Measurements from ENCODE around the gene KRT36.

The KRT36 gene

DNA sequence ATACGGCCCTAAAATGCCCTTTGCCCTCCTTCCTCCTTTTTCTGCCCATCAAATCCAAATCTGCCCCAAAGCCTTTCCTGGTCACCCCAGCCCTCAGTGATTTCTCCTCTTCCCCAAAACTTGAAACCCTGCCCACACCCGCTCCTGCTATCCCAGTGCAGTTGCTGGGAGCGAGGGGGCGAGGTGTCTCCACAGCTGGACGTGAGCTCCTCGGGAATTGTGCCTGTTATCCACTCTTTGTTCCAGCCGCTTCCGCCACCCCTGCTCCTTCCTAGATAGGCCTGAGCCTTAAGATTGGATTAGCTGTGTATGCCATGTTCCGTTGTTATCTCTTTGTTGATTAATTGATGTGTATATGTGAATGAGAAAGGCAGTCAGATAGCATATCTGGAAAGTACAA, 6.2 kb downstream of the KRT36 start:
- TF ChIP-seq, protein P1, sequence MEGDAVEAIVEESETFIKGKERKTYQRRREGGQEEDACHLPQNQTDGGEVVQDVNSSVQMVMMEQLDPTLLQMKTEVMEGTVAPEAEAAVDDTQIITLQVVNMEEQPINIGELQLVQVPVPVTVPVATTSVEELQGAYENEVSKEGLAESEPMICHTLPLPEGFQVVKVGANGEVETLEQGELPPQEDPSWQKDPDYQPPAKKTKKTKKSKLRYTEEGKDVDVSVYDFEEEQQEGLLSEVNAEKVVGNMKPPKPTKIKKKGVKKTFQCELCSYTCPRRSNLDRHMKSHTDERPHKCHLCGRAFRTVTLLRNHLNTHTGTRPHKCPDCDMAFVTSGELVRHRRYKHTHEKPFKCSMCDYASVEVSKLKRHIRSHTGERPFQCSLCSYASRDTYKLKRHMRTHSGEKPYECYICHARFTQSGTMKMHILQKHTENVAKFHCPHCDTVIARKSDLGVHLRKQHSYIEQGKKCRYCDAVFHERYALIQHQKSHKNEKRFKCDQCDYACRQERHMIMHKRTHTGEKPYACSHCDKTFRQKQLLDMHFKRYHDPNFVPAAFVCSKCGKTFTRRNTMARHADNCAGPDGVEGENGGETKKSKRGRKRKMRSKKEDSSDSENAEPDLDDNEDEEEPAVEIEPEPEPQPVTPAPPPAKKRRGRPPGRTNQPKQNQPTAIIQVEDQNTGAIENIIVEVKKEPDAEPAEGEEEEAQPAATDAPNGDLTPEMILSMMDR (conservative IDR thresholded peaks at IDR 0.05; ENCODE audit: low read depth, low read length), result no peak
- H3K4me3 ChIP-seq (ENCODE audit: low read length), result no peak overlapping the region
- DNase-seq (ENCODE audit: low read depth), result no peak

GRCh38 chr17:41481036-41481435, 8.7 kb downstream of the KRT36 start, which contains the start of gene KRT35:
TSS of gene KRT35 (minus strand) at chr17:41481151. CDS start at chr17:41481097, 54 bp downstream.
- TF ChIP-seq, protein P1 (conservative IDR thresholded peaks at IDR 0.05; ENCODE audit: low read depth, low read length), result no peak

GRCh38 chr17:41480581-41480980, 9.1 kb downstream of the KRT36 start:
- H3K4me3 ChIP-seq (ENCODE audit: low read length), result no peak overlapping the region
- TF ChIP-seq, protein P1 (conservative IDR thresholded peaks at IDR 0.05; ENCODE audit: low read depth, low read length), result no peak
- DNase-seq (ENCODE audit: low read depth), result no peak

More at GRCh38 chr17:41481036-41481435, 8.7 kb downstream of the KRT36 start, which contains the start of gene KRT35:
- DNase-seq (ENCODE audit: low read depth), result no peak
- H3K4me3 ChIP-seq (ENCODE audit: low read length), result no peak within 1 kb of the TSS

DNA sequence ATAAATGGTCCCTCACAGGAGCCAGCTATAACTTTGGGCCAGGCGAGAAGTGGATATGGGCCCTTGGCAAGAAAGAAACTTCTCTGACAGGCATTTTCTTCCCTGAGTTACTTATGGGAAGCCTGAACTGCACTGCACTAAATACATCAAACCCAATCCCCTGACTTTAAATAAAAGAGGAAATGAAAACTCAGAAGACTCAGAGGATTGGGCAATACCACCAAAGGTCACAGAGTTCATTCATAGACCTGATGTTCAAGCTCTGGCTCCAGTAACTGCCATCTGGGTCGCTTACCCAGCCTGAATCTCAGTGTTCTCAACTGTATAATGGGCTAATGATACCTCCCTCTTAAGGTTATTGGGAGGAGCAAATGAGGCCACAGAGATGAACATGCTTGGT, 9.6 kb downstream of the KRT36 start:
- no peak for DNase-seq (ENCODE audit: low read depth)
- TF ChIP-seq, protein P1 (conservative IDR thresholded peaks at IDR 0.05; ENCODE audit: low read depth, low read length), result no peak
- no peak overlapping the region for H3K4me3 ChIP-seq (ENCODE audit: low read length)

DNA sequence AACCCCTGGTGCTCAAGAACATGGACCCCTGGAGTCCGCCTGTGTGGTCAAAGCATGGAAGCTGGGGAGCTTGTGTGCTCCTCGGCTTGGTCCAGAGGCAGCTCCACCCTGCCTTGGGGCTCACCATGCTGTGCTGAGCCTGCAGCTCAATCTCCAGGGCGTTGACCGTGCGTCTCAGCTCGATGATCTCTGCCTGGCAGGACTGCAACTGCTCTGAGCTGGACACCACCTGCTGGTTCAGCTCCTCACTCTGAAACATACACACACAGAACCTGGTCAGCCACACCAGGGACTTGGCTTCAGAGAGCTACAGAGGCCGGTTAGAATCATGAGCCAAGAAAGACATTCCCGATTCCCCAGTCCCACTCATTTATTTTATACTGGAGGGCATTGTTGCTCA, 11.5 kb downstream of the KRT36 start:
- no peak for DNase-seq (ENCODE audit: low read depth)
- TF ChIP-seq, protein P1 (conservative IDR thresholded peaks at IDR 0.05; ENCODE audit: low read depth, low read length), result no peak
- H3K4me3 ChIP-seq (ENCODE audit: low read length), result no peak overlapping the region

- TF ChIP-seq, protein P1 (conservative IDR thresholded peaks at IDR 0.05; ENCODE audit: low read depth, low read length), result no peak
- H3K4me3 ChIP-seq (ENCODE audit: low read length), result no peak overlapping the region
- DNase-seq (ENCODE audit: low read depth), result no peak
Observed at GRCh38 chr17:41476866-41477815, 12.6 kb downstream of the KRT36 start.

GRCh38 chr17:41475421-41475820, 14.3 kb downstream of the KRT36 start:
- no peak for DNase-seq (ENCODE audit: low read depth)
- H3K4me3 ChIP-seq (ENCODE audit: low read length), result no peak overlapping the region
- TF ChIP-seq, protein P1 (conservative IDR thresholded peaks at IDR 0.05; ENCODE audit: low read depth, low read length), result no peak

Measured in retinal pigment epithelial cell (primary cell).